Measurements from ENCODE around the gene NHERF1. TPM values are rescaled to one million over a fixed set of nuclear protein-coding genes. Genes with fewer than 3 reads are reported as not detected.

Gene NHERF1
- total and polyA plus RNA-seq, 2 of the 8 experiments (the other 6 are each of a cell fraction or from before 2014, with no cell fraction given) = 92.9 to 99.2 TPM

DNA sequence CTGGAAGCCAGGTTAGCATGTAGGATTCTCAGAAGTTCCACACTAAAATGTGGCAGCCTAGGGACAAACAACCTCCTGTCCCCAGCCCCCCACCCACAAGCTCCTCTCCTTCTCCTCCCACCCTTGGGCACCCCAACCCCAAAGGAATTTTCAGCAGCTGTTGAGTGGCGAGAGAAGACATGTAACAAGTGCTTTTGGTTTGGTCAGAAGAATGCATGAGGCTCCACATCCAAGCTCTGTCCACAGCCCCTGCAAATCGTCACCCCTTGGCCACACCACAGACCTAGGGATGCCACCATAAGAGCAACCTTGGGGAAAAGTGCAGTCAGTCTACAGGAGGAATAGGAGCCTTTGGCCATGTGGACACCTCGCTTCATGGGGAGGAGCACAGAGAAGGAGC, 23.3 kb upstream of the NHERF1 start:
- no peak overlapping the region for H3K4ac ChIP-seq (replicated peaks; ENCODE audit: insufficient read length, low read depth, low read length)
- no peak overlapping the region for H3K27ac ChIP-seq (ENCODE audit: low read depth, low read length)
- H2BK5ac ChIP-seq (ENCODE audit: low read depth, low read length) = no peak overlapping the region
- H3K23me2 ChIP-seq (ENCODE audit: low read depth, low read length) = peaks cover 4% of the 10 kb centered on the region
- no peak overlapping the region for H2BK12ac ChIP-seq (ENCODE audit: low read depth, low read length)
- H4K91ac ChIP-seq (replicated peaks; ENCODE audit: insufficient read length, low read length) = no peak overlapping the region
- WGBS, 2 experiments (ENCODE audit: extremely low coverage in 1 of 2, insufficient coverage in 1 of 2, insufficient read length in 1 of 2, insufficient replicate concordance in 2 of 2, low coverage in 1 of 2, low lambda C conversion rate in 2 of 2, missing lambda C conversion rate in 1 of 2) = 83% methylated on average over 3 of the region's 3 CpGs; no CpG with 5 or more reads in 1 of the 2 experiments
- no peak overlapping the region for H3K4me2 ChIP-seq (ENCODE audit: insufficient read depth in 1 of 2, low read depth in 2 of 2, low read length in 2 of 2)
- no peak overlapping the region for H3K4me3 ChIP-seq (ENCODE audit: extremely low read depth in 1 of 4, insufficient read depth in 2 of 4, low read depth in 3 of 4, low read length in 4 of 4)
- no peak overlapping the region for H2AK5ac ChIP-seq (ENCODE audit: low read depth, low read length)
- no peak overlapping the region for H2BK20ac ChIP-seq (ENCODE audit: low read length)
- H4K5ac ChIP-seq (ENCODE audit: insufficient read length, low read depth, low read length) = no peak overlapping the region
- H4K8ac ChIP-seq (ENCODE audit: extremely low read depth, insufficient read depth, low read length) = no peak overlapping the region
- no peak overlapping the region for H3K23ac ChIP-seq (ENCODE audit: insufficient read length)
- no peaks in the 10 kb centered on the region; a peak in 3 of 7 replicates for H3K27me3 ChIP-seq (replicated peaks in 1 of 4; ENCODE audit: control insufficient read depth in 3 of 4, extremely low read depth in 1 of 4, insufficient read depth in 3 of 4, low read length in 3 of 4)
- H3K79me2 ChIP-seq (ENCODE audit: control insufficient read depth in 1 of 2, insufficient read depth in 2 of 2, low read length in 2 of 2) = no peaks in the 10 kb centered on the region
- no peak for DNase-seq (ENCODE audit: low read depth in 1 of 2, low spot score in 2 of 2)
- ChIA-PET POLR2A (ENCODE audit: partially characterized antibody) (interaction anchor here (0.6 kb wide), 1 partner anchor 29 kb away, joined by 3 read pairs; no protein-coding TSS in a partner anchor), CTCF (ENCODE audit: partially characterized antibody) (interaction anchor here (0.6 to 4.3 kb wide), 10 partner anchors 12 to 369 kb away, joined by 3 to 27 read pairs (median 3); partner anchors contain the start of gene RAB37)
- peaks cover 0 to 9% of the 10 kb centered on the region in 2 experiments; a peak in 1 of 4 replicates for H3K9me3 ChIP-seq (ENCODE audit: insufficient read depth in 2 of 2, low read depth in 1 of 2, low read length in 1 of 2)
- H3K56ac ChIP-seq (replicated peaks; ENCODE audit: insufficient read length, low read depth, low read length) = no peak overlapping the region
- no peaks in the 10 kb centered on the region for H4K20me1 ChIP-seq (replicated peaks in 1 of 2; ENCODE audit: control insufficient read depth in 1 of 2, insufficient read depth in 2 of 2, low read length in 2 of 2)
- no peak overlapping the region for H2BK120ac ChIP-seq (replicated peaks; ENCODE audit: low read depth, low read length)
- H3K14ac ChIP-seq (ENCODE audit: insufficient read length) = no peak overlapping the region
- no peak overlapping the region for H3K9ac ChIP-seq (replicated peaks in 1 of 4; ENCODE audit: extremely low read depth in 1 of 4, low read depth in 3 of 4, low read length in 3 of 4)
- H2AFZ ChIP-seq (ENCODE audit: low read length) = no peak overlapping the region
- FAIRE-seq = no peak
- no peak overlapping the region for H2BK15ac ChIP-seq (ENCODE audit: low read length)
- TF ChIP-seq SP2 (IDR thresholded peaks at IDR 0.05; ENCODE audit: low read length) (no peak), YY1 (IDR thresholded peaks at IDR 0.05; ENCODE audit: low read depth, low read length) (no peak), BCL11A (IDR thresholded peaks at IDR 0.05; ENCODE audit: low read depth in 2 of 2, low read length in 2 of 2) (no peak), CREB1 (IDR thresholded peaks at IDR 0.05) (no peak), TBP (IDR thresholded peaks at IDR 0.05; ENCODE audit: low read depth, low read length) (no peak), PHF8 (conservative IDR thresholded peaks at IDR 0.05; ENCODE audit: low read depth, low read length) (no peak), NRF1 (IDR thresholded peaks at IDR 0.05; ENCODE audit: low read depth, low read length) (no peak), BACH1 (IDR thresholded peaks at IDR 0.05; ENCODE audit: low read length) (no peak), SIRT6 (IDR thresholded peaks at IDR 0.05; ENCODE audit: low read length) (no peak), SIX5 (IDR thresholded peaks at IDR 0.05; ENCODE audit: low read depth, low read length) (no peak), HDAC6 (IDR thresholded peaks at IDR 0.05; ENCODE audit: low read depth, low read length) (no peak)
- no peaks in the 10 kb centered on the region for H3K36me3 ChIP-seq (ENCODE audit: control insufficient read depth in 2 of 4, insufficient read depth in 4 of 4, low read length in 3 of 4)
- H3K18ac ChIP-seq (ENCODE audit: extremely low read depth, low read length) = no peak overlapping the region
- H3K79me1 ChIP-seq (ENCODE audit: low read depth, low read length) = peaks cover 3% of the 10 kb centered on the region; the same call in 1 of the 2 replicates
- no peaks in the 10 kb centered on the region for H3K4me1 ChIP-seq (replicated peaks in 1 of 4; ENCODE audit: control insufficient read depth in 3 of 4, insufficient read depth in 4 of 4, low read length in 3 of 4)

All from H1 (cell line).